Measurements from ENCODE around the gene EML4. TPM values are rescaled to one million over a fixed set of nuclear protein-coding genes. Genes with fewer than 3 reads are reported as not detected.
"Not testable (repeated sequence)": the region's sequence is repeated elsewhere in the genome, so short reads cannot be mapped to it uniquely, and the experiment has no call there.

Gene EML4
- total RNA-seq, 4 donors from 2014 or later: 11.6 to 29.8 (median 22.4) TPM

- Histone ChIP-seq H3K36me3 (no peaks in the 10 kb centered on the region), H3K4me1 (peaks cover 33 to 80% (median 63%) of the 10 kb centered on the region in 3 donors), H3K9me3 (no peaks in the 10 kb centered on the region), H3K4me3 (peak overlapping the region in 3 of 4 donors; percentile 15 to 49 (median 23)), H3K27ac (peak overlapping the region; percentile 69 to 80 (median 69)), H3K27me3 (no peaks in the 10 kb centered on the region)
- TF ChIP-seq CTCF (IDR thresholded peaks at IDR 0.05) (no peak), POLR2A (IDR thresholded peaks at IDR 0.05) (peak in 1 of 4 donors; percentile 21)
- intact Hi-C loops (cut with DNase I): no loop called here
- DNase-seq: no peak
- 24 to 37% methylated on average over 4 to 5 of the region's 5 CpGs for WGBS, 2 donors
Measured at GRCh38 chr2:42127425-42128424, 41.4 kb upstream of the EML4 start.

- intact Hi-C loops (cut with DNase I): no loop called here
- H3K27ac ChIP-seq: peak overlapping the region in 3 of 4 donors; percentile 69 to 80 (median 69)
- no peak for TF ChIP-seq CTCF (IDR thresholded peaks at IDR 0.05)
- TF ChIP-seq POLR2A (IDR thresholded peaks at IDR 0.05): no peak
- H3K27me3 ChIP-seq: no peaks in the 10 kb centered on the region
- H3K4me1 ChIP-seq: peaks cover 44 to 82% (median 69%) of the 10 kb centered on the region in 3 donors
- WGBS, 2 donors: 31 to 33% methylated on average over 7 of the region's 7 CpGs
- no peak for DNase-seq
- no peaks in the 10 kb centered on the region for H3K36me3 ChIP-seq
- H3K9me3 ChIP-seq: no peaks in the 10 kb centered on the region
- no peak overlapping the region for H3K4me3 ChIP-seq
Measured at GRCh38 chr2:42128721-42129486, 40.2 kb upstream of the EML4 start.

GRCh38 chr2:42129487-42129852 is 39.7 kb upstream of the EML4 start:
- H3K4me1 ChIP-seq: peaks cover 43 to 82% (median 71%) of the 10 kb centered on the region in 3 donors
- intact Hi-C loops (cut with DNase I): no loop called here
- peak overlapping the region in 2 of 4 donors; percentile 69 for H3K27ac ChIP-seq
- H3K36me3 ChIP-seq: no peaks in the 10 kb centered on the region
- no peak overlapping the region for H3K4me3 ChIP-seq
- no peak for DNase-seq
- 91 to 100% methylated on average over 1 of the region's 1 CpG for WGBS, 2 donors
- H3K9me3 ChIP-seq: no peaks in the 10 kb centered on the region
- no peaks in the 10 kb centered on the region for H3K27me3 ChIP-seq
- TF ChIP-seq CTCF (IDR thresholded peaks at IDR 0.05) (no peak), POLR2A (IDR thresholded peaks at IDR 0.05) (no peak)

- H3K4me1 ChIP-seq: peaks cover 38 to 77% (median 68%) of the 10 kb centered on the region in 3 donors
- TF ChIP-seq CTCF (IDR thresholded peaks at IDR 0.05) (no peak), POLR2A (IDR thresholded peaks at IDR 0.05) (no peak)
- H3K27ac ChIP-seq: no peak overlapping the region
- intact Hi-C loops (cut with DNase I): no loop called here
- WGBS, 2 donors: 89 to 93% methylated on average over 5 of the region's 5 CpGs
- no peak for DNase-seq
- H3K9me3 ChIP-seq: no peaks in the 10 kb centered on the region
- no peak overlapping the region for H3K4me3 ChIP-seq
- no peaks in the 10 kb centered on the region for H3K27me3 ChIP-seq
- H3K36me3 ChIP-seq: no peaks in the 10 kb centered on the region
Measured at GRCh38 chr2:42129947-42130346, 39.2 kb upstream of the EML4 start.

GRCh38 chr2:42130858-42131257 is 38.3 kb upstream of the EML4 start:
- 96 to 97% methylated on average over 5 to 6 of the region's 10 CpGs for WGBS, 2 donors
- H3K27me3 ChIP-seq; intact Hi-C loops (cut with DNase I); H3K27ac ChIP-seq; DNase-seq; H3K9me3 ChIP-seq; H3K36me3 ChIP-seq; H3K4me3 ChIP-seq: not testable (repeated sequence)
- H3K4me1 ChIP-seq: peaks cover 34 to 75% (median 59%) of the 10 kb centered on the region in 3 donors
